Measurements from ENCODE around the gene COBL. TPM values are rescaled to one million over a fixed set of nuclear protein-coding genes. Genes with fewer than 3 reads are reported as not detected.

COBL gene
- total RNA-seq, 1 donor from 2014 or later, result 38.3 TPM

- ATAC-seq (no peak), DNase-seq (ENCODE audit: low spot score) (no peak)
Observed at GRCh38 chr7:51326656-51327286, 10.2 kb upstream of the COBL start.

GRCh38 chr7:51325908-51326307 is 9.3 kb upstream of the COBL start:
- DNase-seq (ENCODE audit: low spot score) (no peak), ATAC-seq (peak; percentile 50)

- ATAC-seq (no peak), DNase-seq (ENCODE audit: low spot score) (no peak)
Observed at GRCh38 chr7:51325261-51325676, 8.7 kb upstream of the COBL start.

GRCh38 chr7:51324206-51324898 is 7.7 kb upstream of the COBL start:
- DNase-seq (ENCODE audit: low spot score), result peak; percentile 58
- peak; percentile 39 for ATAC-seq

- no peak for ATAC-seq
- no peak for DNase-seq (ENCODE audit: low spot score)
Observed at GRCh38 chr7:51321961-51322515, 5.4 kb upstream of the COBL start.

- ATAC-seq, result peak; percentile 62
- DNase-seq (ENCODE audit: low spot score), result peak; percentile 86
Observed at GRCh38 chr7:51318886-51319579, 2.4 kb upstream of the COBL start.

GRCh38 chr7:51318001-51318400 is 1.4 kb upstream of the COBL start:
- DNase-seq (ENCODE audit: low spot score) (no peak), ATAC-seq (no peak)

- ATAC-seq, result no peak
- DNase-seq (ENCODE audit: low spot score), result no peak
Observed at GRCh38 chr7:51317582-51317910, 937 bp upstream of the COBL start.

- ATAC-seq, result peak; percentile 58
- peak; percentile 77 for DNase-seq (ENCODE audit: low spot score)
Observed at GRCh38 chr7:51316262-51316665, 345 bp downstream of the COBL start.

GRCh38 chr7:51315393-51316261 is 982 bp downstream of the COBL start:
- ATAC-seq (peak; percentile 62), DNase-seq (ENCODE audit: low spot score) (peak; percentile 85)

- DNase-seq (ENCODE audit: low spot score), result no peak
- ATAC-seq, result no peak
Observed at GRCh38 chr7:51314726-51315125, 1.9 kb downstream of the COBL start.

GRCh38 chr7:51313738-51314425 is 2.7 kb downstream of the COBL start:
- no peak for DNase-seq (ENCODE audit: low spot score)

GRCh38 chr7:51312951-51313737 is 3.5 kb downstream of the COBL start:
- no peak for ATAC-seq
- no peak for DNase-seq (ENCODE audit: low spot score)

More at GRCh38 chr7:51313738-51314425, 2.7 kb downstream of the COBL start:
- no peak for ATAC-seq

- DNase-seq (ENCODE audit: low spot score), result no peak
- no peak for ATAC-seq
Observed at GRCh38 chr7:51311166-51311565, 5.4 kb downstream of the COBL start.

GRCh38 chr7:51310131-51310583 is 6.5 kb downstream of the COBL start:
- no peak for ATAC-seq
- no peak for DNase-seq (ENCODE audit: low spot score)

- no peak for DNase-seq (ENCODE audit: low spot score)
- no peak for ATAC-seq
Observed at GRCh38 chr7:51309361-51310130, 7.1 kb downstream of the COBL start.

- DNase-seq (ENCODE audit: low spot score) (no peak), ATAC-seq (no peak)
Observed at GRCh38 chr7:51308696-51309095, 7.9 kb downstream of the COBL start.

- no peak for DNase-seq (ENCODE audit: low spot score)
- ATAC-seq, result peak; percentile 63
Observed at GRCh38 chr7:51308265-51308664, 8.3 kb downstream of the COBL start.

Measured in left lobe of liver (tissue), 2 donors.